Kidney epithelial cell (primary cell): Measurements from ENCODE around the gene XRCC1. TPM values are rescaled to one million over a fixed set of nuclear protein-coding genes. Genes with fewer than 3 reads are reported as not detected.

Source experiments
- DNase-seq: peaks from one replicate; pipeline ENCODE4 v3.0.0-alpha.2; 2010; ENCODE audit warnings: low read depth
- H3K27me3 ChIP-seq: 2 replicates; pipeline ENCODE4 v1.6.0; 2011; ENCODE audit warnings: low read length; ENCODE audit not compliant: control insufficient read depth, insufficient read depth
- H3K36me3 ChIP-seq: 2 replicates; pipeline ENCODE4 v1.5.1; 2011; ENCODE audit warnings: low read length; ENCODE audit not compliant: control insufficient read depth, insufficient read depth
- H3K4me3 ChIP-seq: 2 replicates; pipeline ENCODE4 v1.5.1; 2011; ENCODE audit warnings: low read depth, mild to moderate bottlenecking, control low read depth, low read length
- CTCF ChIP-seq: IDR thresholded peaks from 2 replicates; pipeline ENCODE4 v1.5.1; 2011; ENCODE audit warnings: mild to moderate bottlenecking, moderate library complexity, low read length, control low read depth, inconsistent platforms; ENCODE audit not compliant: insufficient read depth, poor library complexity, severe bottlenecking
- total RNA-seq: library from RNA; depleted of rRNA; stranded (reverse); fragments of >200 nt; gene quantifications from 2 replicates; pipeline ENCODE4 v1.2.3, GENCODE V29; 2015

XRCC1 gene
- total RNA-seq, 1 donor from 2014 or later = 32.9 TPM

- H3K36me3 ChIP-seq = no peaks in the 10 kb centered on the region
- DNase-seq = no peak
- H3K4me3 ChIP-seq = no peak overlapping the region
- H3K27me3 ChIP-seq = no peaks in the 10 kb centered on the region
- no peak for TF ChIP-seq CTCF
Observed at GRCh38 chr19:43495082-43495481, 80.2 kb downstream of the XRCC1 start.

Other genes starting within 250 kb of the XRCC1 start
- gene CD177, start 221.8 kb downstream of the XRCC1 start, total RNA-seq = 0.13 and 0.27 TPM in 2 replicates
- gene TEX101, start 160.6 kb downstream of the XRCC1 start, total RNA-seq = not detected in 2 replicates
- 0.33 and 0.62 TPM in 2 replicates for gene LYPD3, start 109.9 kb downstream of the XRCC1 start, total RNA-seq
- gene PHLDB3, start 70.8 kb downstream of the XRCC1 start, total RNA-seq = 15.8 and 23.0 TPM in 2 replicates
- 77.8 and 80.4 TPM in 2 replicates for gene ETHE1, start 48.3 kb downstream of the XRCC1 start, total RNA-seq
- gene ZNF575, start 42.3 kb downstream of the XRCC1 start, total RNA-seq = not detected in 2 replicates
- 3.1 and 5.8 TPM in 2 replicates for gene PINLYP, start 274 bp upstream of the XRCC1 start, total RNA-seq
- gene IRGQ, start 20.6 kb upstream of the XRCC1 start, total RNA-seq = 49.6 and 56.2 TPM in 2 replicates
- 6.2 and 21.9 TPM in 2 replicates for gene ZNF576, start 21.1 kb upstream of the XRCC1 start, total RNA-seq
- gene SRRM5, start 36.6 kb upstream of the XRCC1 start, total RNA-seq = 0.46 TPM in 1 of 2 replicates, not detected in the other
- gene ZNF428, start 44.1 kb upstream of the XRCC1 start, total RNA-seq = 71.7 and 82.2 TPM in 2 replicates
- gene CADM4, start 64.3 kb upstream of the XRCC1 start, total RNA-seq = 21.9 and 25.9 TPM in 2 replicates
- 319 and 341 TPM in 2 replicates for gene PLAUR, start 94.6 kb upstream of the XRCC1 start, total RNA-seq
- not detected in 2 replicates for gene IRGC, start 140.5 kb upstream of the XRCC1 start, total RNA-seq
- 22.1 and 27.7 TPM in 2 replicates for gene SMG9, start 179.4 kb upstream of the XRCC1 start, total RNA-seq
- 8.8 and 10.8 TPM in 2 replicates for gene KCNN4, start 205.4 kb upstream of the XRCC1 start, total RNA-seq
- gene LYPD5, start 226.9 kb upstream of the XRCC1 start, total RNA-seq = 0.41 and 0.63 TPM in 2 replicates